ENCODE results near the gene NKPD1.

DNA sequence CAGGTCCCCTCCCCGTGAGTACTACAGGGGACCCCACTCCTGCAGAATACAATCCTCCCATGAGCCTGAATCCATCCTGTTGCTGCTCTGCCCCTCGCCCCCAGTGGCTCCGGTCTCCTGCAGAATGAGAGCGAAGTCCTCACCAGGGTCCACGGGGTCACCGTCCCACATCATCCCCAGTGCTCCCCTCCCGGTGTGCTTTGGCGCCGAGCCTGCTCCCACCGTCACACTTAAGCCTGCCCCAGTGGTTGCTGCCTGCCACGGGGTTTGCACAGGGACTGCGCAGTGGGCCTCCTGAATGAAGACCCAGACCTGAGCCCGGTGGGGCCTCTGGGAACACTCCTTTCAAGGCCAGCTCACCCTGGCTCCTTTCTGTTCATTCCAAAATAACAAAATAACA is 30.5 kb downstream of the NKPD1 start:
- TF ChIP-seq, protein P1, sequence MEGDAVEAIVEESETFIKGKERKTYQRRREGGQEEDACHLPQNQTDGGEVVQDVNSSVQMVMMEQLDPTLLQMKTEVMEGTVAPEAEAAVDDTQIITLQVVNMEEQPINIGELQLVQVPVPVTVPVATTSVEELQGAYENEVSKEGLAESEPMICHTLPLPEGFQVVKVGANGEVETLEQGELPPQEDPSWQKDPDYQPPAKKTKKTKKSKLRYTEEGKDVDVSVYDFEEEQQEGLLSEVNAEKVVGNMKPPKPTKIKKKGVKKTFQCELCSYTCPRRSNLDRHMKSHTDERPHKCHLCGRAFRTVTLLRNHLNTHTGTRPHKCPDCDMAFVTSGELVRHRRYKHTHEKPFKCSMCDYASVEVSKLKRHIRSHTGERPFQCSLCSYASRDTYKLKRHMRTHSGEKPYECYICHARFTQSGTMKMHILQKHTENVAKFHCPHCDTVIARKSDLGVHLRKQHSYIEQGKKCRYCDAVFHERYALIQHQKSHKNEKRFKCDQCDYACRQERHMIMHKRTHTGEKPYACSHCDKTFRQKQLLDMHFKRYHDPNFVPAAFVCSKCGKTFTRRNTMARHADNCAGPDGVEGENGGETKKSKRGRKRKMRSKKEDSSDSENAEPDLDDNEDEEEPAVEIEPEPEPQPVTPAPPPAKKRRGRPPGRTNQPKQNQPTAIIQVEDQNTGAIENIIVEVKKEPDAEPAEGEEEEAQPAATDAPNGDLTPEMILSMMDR (IDR thresholded peaks at IDR 0.05), result no peak
- TF ChIP-seq POLR2A (IDR thresholded peaks at IDR 0.05), result no peak
- TF ChIP-seq POLR2AphosphoS5 (IDR thresholded peaks at IDR 0.05), result no peak
